GM23338 (cell line): ENCODE measurements around the gene FBXL17. TPM values are rescaled to one million over a fixed set of nuclear protein-coding genes. Genes with fewer than 3 reads are reported as not detected.

Source experiments
- ATAC-seq: fragments of 200-7000 bp; cut with Tn5 transposase; 3 replicates; pipeline ENCODE4 v1.9.1; 2020
- DNase-seq: peaks from one replicate; pipeline ENCODE4 v3.0.0-alpha.2; 2015; ENCODE audit warnings: low spot score
- H2AFZ ChIP-seq: fragments of 200-600 bp; sonication (generic); 2 replicates; pipeline ENCODE4 v1.8.0; 2016; ENCODE audit warnings: antibody characterized with exemption, mild to moderate bottlenecking, moderate library complexity
- H3F3A ChIP-seq: fragments of 200-600 bp; sonication (generic); replicated peaks from 2 replicates; pipeline ENCODE4 v1.8.0; 2017; ENCODE audit warnings: antibody characterized with exemption, mixed run types, low read depth
- H3K27ac ChIP-seq: fragments of 200-600 bp; sonication (generic); 2 replicates; pipeline ENCODE4 v1.6.1; 2016; ENCODE audit warnings: low read depth
- H3K27me3 ChIP-seq: fragments of 200-600 bp; sonication (generic); 2 replicates; pipeline ENCODE4 v1.8.0; 2016; ENCODE audit warnings: mild to moderate bottlenecking, mixed run types, moderate library complexity; ENCODE audit not compliant: insufficient read depth
- H3K36me3 ChIP-seq: fragments of 200-600 bp; sonication (generic); 2 replicates; pipeline ENCODE4 v1.8.0; 2016; ENCODE audit warnings: mild to moderate bottlenecking; ENCODE audit not compliant: insufficient read depth
- H3K4me1 ChIP-seq: fragments of 200-600 bp; sonication (generic); 2 replicates; pipeline ENCODE4 v1.8.0; 2016; ENCODE audit warnings: mild to moderate bottlenecking, moderate library complexity; ENCODE audit not compliant: insufficient read depth
- H3K4me2 ChIP-seq: fragments of 200-600 bp; sonication (generic); 2 replicates; pipeline ENCODE4 v1.7.1; 2017; ENCODE audit warnings: mixed run types
- H3K4me3 ChIP-seq: fragments of 200-600 bp; sonication (generic); 2 replicates; pipeline ENCODE4 v1.6.1; 2016; ENCODE audit warnings: mixed run types
- H3K79me2 ChIP-seq: fragments of 200-600 bp; sonication (generic); replicated peaks from 2 replicates; pipeline ENCODE4 v1.8.0; 2017; ENCODE audit warnings: mild to moderate bottlenecking; ENCODE audit not compliant: insufficient read depth
- H3K9me2 ChIP-seq: fragments of 200-600 bp; sonication (generic); 2 replicates; pipeline ENCODE4 v1.8.0; 2017; ENCODE audit not compliant: insufficient read depth
- H4K20me1 ChIP-seq: fragments of 200-600 bp; sonication (generic); replicated peaks from 2 replicates; pipeline ENCODE4 v1.8.0; 2017; ENCODE audit warnings: mild to moderate bottlenecking; ENCODE audit not compliant: insufficient read depth
- H3K27ac Mint-ChIP-seq: 2 replicates; pipeline ENCODE4 v1.8.0; 2020; ENCODE audit warnings: inconsistent platforms, mild to moderate bottlenecking, moderate library complexity, mixed read lengths
- H3K27me3 Mint-ChIP-seq: 3 replicates; pipeline ENCODE4 v1.8.0; 2022; ENCODE audit warnings: low read depth, mild to moderate bottlenecking, moderate library complexity, mixed read lengths, inconsistent platforms; ENCODE audit not compliant: insufficient read depth, poor library complexity
- H3K36me3 Mint-ChIP-seq: 3 replicates; pipeline ENCODE4 v1.8.0; 2021; ENCODE audit warnings: low read depth, mild to moderate bottlenecking, inconsistent platforms, moderate library complexity, mixed read lengths
- H3K4me1 Mint-ChIP-seq: 3 replicates; pipeline ENCODE4 v1.8.0; 2020; ENCODE audit warnings: mild to moderate bottlenecking, inconsistent platforms, mixed read lengths
- H3K4me3 Mint-ChIP-seq: 3 replicates; pipeline ENCODE4 v1.8.0; 2021; ENCODE audit warnings: moderate library complexity, mild to moderate bottlenecking, inconsistent platforms, mixed read lengths
- H3K9me3 Mint-ChIP-seq: 3 replicates; pipeline ENCODE4 v1.8.0; 2020; ENCODE audit warnings: moderate library complexity, mild to moderate bottlenecking, inconsistent platforms, mixed read lengths
- CTCF ChIP-seq, 2 experiments: fragments of 200-600 bp in 1 of 2; sonication (generic) in 1 of 2; conservative IDR thresholded peaks; 2 replicates each; pipeline versions ENCODE4 v1.5.1 to v1.6.1; 2016 to 2017; ENCODE audit warnings: antibody characterized with exemption in 2 of 2, low read depth in 2 of 2, mild to moderate bottlenecking in 2 of 2, moderate library complexity in 1 of 2
- JUNB ChIP-seq: IDR thresholded peaks from one replicate; pipeline ENCODE4 v1.6.1; 2016; ENCODE audit warnings: antibody characterized with exemption; ENCODE audit not compliant: unreplicated experiment
- STAT1 ChIP-seq: IDR thresholded peaks from one replicate; pipeline ENCODE4 v1.6.1; 2016; ENCODE audit warnings: antibody characterized with exemption; ENCODE audit not compliant: unreplicated experiment
- ZNF462 ChIP-seq: fragments of 250-450 bp; sonication (Bioruptor Pico); IDR thresholded peaks from 2 replicates; pipeline ENCODE4 v1.5.0; 2020; ENCODE audit warnings: mild to moderate bottlenecking, moderate library complexity
- polyA plus RNA-seq: library from polyadenylated mRNA; unstranded; fragments of >200 nt; fragmentation: Nextera tagmentation; extraction: Ambion mirVana; gene quantifications from 2 replicates; pipeline ENCODE4 v1.2.1, GENCODE V29; 2016
- total RNA-seq: library from RNA; depleted of rRNA; stranded (reverse); fragments of >200 nt; shearing (Covaris generic); gene quantifications from 2 replicates; pipeline ENCODE4 v1.2.3, GENCODE V29; 2014

FBXL17 gene
- total and polyA plus RNA-seq, 2 experiments from 2014 or later, result 2.0 to 2.7 TPM

- TF ChIP-seq ZNF462 (no peak), STAT1 (no peak)
These were observed 101.7 kb downstream of the FBXL17 start (continued) for GRCh38 chr5:108280248-108280647.

- DNase-seq, result peak; percentile 43
- no peaks in the 10 kb centered on the region; the same call in 1 of the 2 replicates for H3K4me1 ChIP-seq
- H3K9me3 Mint-ChIP-seq, result no peaks in the 10 kb centered on the region
- no peak overlapping the region for H3K27ac ChIP-seq
- no peak overlapping the region for H3K4me3 Mint-ChIP-seq
- no peak overlapping the region; the same call in 1 of the 2 replicates for H3K27ac Mint-ChIP-seq
- no peaks in the 10 kb centered on the region for H3F3A ChIP-seq
- H3K27me3 Mint-ChIP-seq, result no peaks in the 10 kb centered on the region
- no peak overlapping the region for H3K4me3 ChIP-seq
- ATAC-seq, result peak; percentile 79
- no peaks in the 10 kb centered on the region for H3K36me3 ChIP-seq
- no peaks in the 10 kb centered on the region for H3K36me3 Mint-ChIP-seq
- H3K4me1 Mint-ChIP-seq, result peaks cover 20% of the 10 kb centered on the region
- H2AFZ ChIP-seq, result no peak overlapping the region
- no peaks in the 10 kb centered on the region for H3K27me3 ChIP-seq
- H3K4me2 ChIP-seq, result no peak overlapping the region
- H4K20me1 ChIP-seq, result no peaks in the 10 kb centered on the region
- no peaks in the 10 kb centered on the region for H3K9me2 ChIP-seq
- TF ChIP-seq CTCF (conservative IDR thresholded peaks at IDR 0.05; ENCODE audit: low read depth in 2 of 2) (peak; percentile 48 to 52), JUNB (no peak)
- no peaks in the 10 kb centered on the region for H3K79me2 ChIP-seq
These were observed 103.3 kb downstream of the FBXL17 start for GRCh38 chr5:108278285-108279240.
